ENCODE measurements around the gene SYCE1. TPM values are rescaled to one million over a fixed set of nuclear protein-coding genes. Genes with fewer than 3 reads are reported as not detected.
"Not testable (repeated sequence)": the region's sequence is repeated elsewhere in the genome, so short reads cannot be mapped to it uniquely, and the experiment has no call there.

SYCE1 gene
- total and polyA plus RNA-seq, 5 donors from 2014 or later, result 0.09 to 1.7 (median 0.70) TPM; not detected in 2

- not testable (repeated sequence) for H3K4me1 ChIP-seq (ENCODE audit: control insufficient read depth, insufficient read depth, low read length, poor library complexity, severe bottlenecking); H3K4me3 ChIP-seq (ENCODE audit: low read depth, low read length); H3K4me1 Mint-ChIP-seq; H3K9me3 ChIP-seq (ENCODE audit: control insufficient read depth in 2 of 2, low read length in 2 of 2); H3K27ac ChIP-seq (ENCODE audit: insufficient read depth, low read length, poor library complexity, severe bottlenecking); H3K36me3 Mint-ChIP-seq; H3K36me3 ChIP-seq (ENCODE audit: control insufficient read depth, insufficient read depth, low read length); DNase-seq; H3K4me3 Mint-ChIP-seq; H3K27ac Mint-ChIP-seq; ATAC-seq (ENCODE audit: low read depth in 2 of 2); H3K9me3 Mint-ChIP-seq
- H3K27me3 ChIP-seq (ENCODE audit: control insufficient read depth, insufficient read depth, low read length), result peaks cover 25% of the 10 kb centered on the region
- peaks cover 78% of the 10 kb centered on the region for H3K27me3 Mint-ChIP-seq
These were observed 34.5 kb upstream of the SYCE1 start for GRCh38 chr10:133599869-133600268.

GRCh38 chr10:133592716-133593115, 27.3 kb upstream of the SYCE1 start:
- Mint-ChIP-seq H3K4me3 (no peak overlapping the region), H3K27me3 (peaks cover 59% of the 10 kb centered on the region), H3K27ac (no peak overlapping the region), H3K4me1 (no peaks in the 10 kb centered on the region), H3K36me3 (no peaks in the 10 kb centered on the region), H3K9me3 (peaks cover 0 to 3% (median 0%) of the 10 kb centered on the region in 7 donors)
- Histone ChIP-seq H3K4me1 (ENCODE audit: control insufficient read depth, insufficient read depth, low read length, poor library complexity, severe bottlenecking) (no peaks in the 10 kb centered on the region), H3K36me3 (ENCODE audit: control insufficient read depth, insufficient read depth, low read length) (no peaks in the 10 kb centered on the region), H3K4me3 (ENCODE audit: low read depth, low read length) (no peak overlapping the region), H3K27me3 (ENCODE audit: control insufficient read depth, insufficient read depth, low read length) (peaks cover 7% of the 10 kb centered on the region), H3K27ac (ENCODE audit: insufficient read depth, low read length, poor library complexity, severe bottlenecking) (no peak overlapping the region), H3K9me3 (ENCODE audit: control insufficient read depth in 2 of 2, low read length in 2 of 2) (no peaks in the 10 kb centered on the region)
- DNase-seq, result no peak
- ATAC-seq (ENCODE audit: low read depth in 2 of 2), result no peak

GRCh38 chr10:133590970-133591359, 25.6 kb upstream of the SYCE1 start:
- no peak for ATAC-seq (ENCODE audit: low read depth in 2 of 2)
- Histone ChIP-seq H3K27me3 (ENCODE audit: control insufficient read depth, insufficient read depth, low read length) (peaks cover 5% of the 10 kb centered on the region), H3K4me3 (ENCODE audit: low read depth, low read length) (no peak overlapping the region), H3K36me3 (ENCODE audit: control insufficient read depth, insufficient read depth, low read length) (no peaks in the 10 kb centered on the region), H3K27ac (ENCODE audit: insufficient read depth, low read length, poor library complexity, severe bottlenecking) (no peak overlapping the region), H3K9me3 (ENCODE audit: control insufficient read depth in 2 of 2, low read length in 2 of 2) (no peaks in the 10 kb centered on the region), H3K4me1 (ENCODE audit: control insufficient read depth, insufficient read depth, low read length, poor library complexity, severe bottlenecking) (no peaks in the 10 kb centered on the region)
- Mint-ChIP-seq H3K27ac (no peak overlapping the region), H3K4me1 (no peaks in the 10 kb centered on the region), H3K9me3 (peaks cover 0 to 1% (median 0%) of the 10 kb centered on the region in 7 donors), H3K4me3 (no peak overlapping the region), H3K36me3 (no peaks in the 10 kb centered on the region), H3K27me3 (peaks cover 42% of the 10 kb centered on the region)
- no peak for DNase-seq

GRCh38 chr10:133590226-133590969, 25.0 kb upstream of the SYCE1 start:
- Mint-ChIP-seq H3K4me3 (no peak overlapping the region), H3K9me3 (peaks cover 0 to 1% (median 0%) of the 10 kb centered on the region in 7 donors), H3K27ac (no peak overlapping the region), H3K27me3 (peaks cover 36% of the 10 kb centered on the region), H3K4me1 (no peaks in the 10 kb centered on the region), H3K36me3 (no peaks in the 10 kb centered on the region)
- H3K27me3 ChIP-seq (ENCODE audit: control insufficient read depth, insufficient read depth, low read length), result peaks cover 5% of the 10 kb centered on the region
- H3K9me3 ChIP-seq (ENCODE audit: control insufficient read depth in 2 of 2, low read length in 2 of 2), result no peaks in the 10 kb centered on the region
- no peak overlapping the region for H3K27ac ChIP-seq (ENCODE audit: insufficient read depth, low read length, poor library complexity, severe bottlenecking)
- ATAC-seq (ENCODE audit: low read depth in 2 of 2) (no peak), DNase-seq (no peak)
- H3K4me3 ChIP-seq (ENCODE audit: low read depth, low read length), result no peak overlapping the region
- H3K4me1 ChIP-seq (ENCODE audit: control insufficient read depth, insufficient read depth, low read length, poor library complexity, severe bottlenecking), result no peaks in the 10 kb centered on the region
- no peaks in the 10 kb centered on the region for H3K36me3 ChIP-seq (ENCODE audit: control insufficient read depth, insufficient read depth, low read length)

GRCh38 chr10:133577037-133577436, 11.7 kb upstream of the SYCE1 start:
- H3K9me3 Mint-ChIP-seq, result peaks cover 0 to 14% (median 5%) of the 10 kb centered on the region in 7 donors
- not testable (repeated sequence) for H3K27me3 ChIP-seq (ENCODE audit: control insufficient read depth, insufficient read depth, low read length); H3K36me3 ChIP-seq (ENCODE audit: control insufficient read depth, insufficient read depth, low read length); ATAC-seq (ENCODE audit: low read depth in 2 of 2); H3K4me3 ChIP-seq (ENCODE audit: low read depth, low read length); H3K36me3 Mint-ChIP-seq; H3K27me3 Mint-ChIP-seq; H3K4me3 Mint-ChIP-seq; DNase-seq; H3K4me1 ChIP-seq (ENCODE audit: control insufficient read depth, insufficient read depth, low read length, poor library complexity, severe bottlenecking); H3K4me1 Mint-ChIP-seq; H3K27ac ChIP-seq (ENCODE audit: insufficient read depth, low read length, poor library complexity, severe bottlenecking); H3K27ac Mint-ChIP-seq
- H3K9me3 ChIP-seq (ENCODE audit: control insufficient read depth in 2 of 2, low read length in 2 of 2), result peaks cover 13 to 15% of the 10 kb centered on the region in 2 experiments

- ATAC-seq (ENCODE audit: low read depth in 2 of 2); H3K27ac Mint-ChIP-seq; H3K36me3 Mint-ChIP-seq: not testable (repeated sequence)
These were observed 8.1 kb upstream of the SYCE1 start for GRCh38 chr10:133573460-133573859.

GRCh38 chr10:133572055-133572454, 6.7 kb upstream of the SYCE1 start:
- not testable (repeated sequence) for H3K27me3 ChIP-seq (ENCODE audit: control insufficient read depth, insufficient read depth, low read length); H3K4me3 Mint-ChIP-seq; H3K27me3 Mint-ChIP-seq; H3K27ac ChIP-seq (ENCODE audit: insufficient read depth, low read length, poor library complexity, severe bottlenecking); H3K4me1 ChIP-seq (ENCODE audit: control insufficient read depth, insufficient read depth, low read length, poor library complexity, severe bottlenecking); H3K36me3 ChIP-seq (ENCODE audit: control insufficient read depth, insufficient read depth, low read length); ATAC-seq (ENCODE audit: low read depth in 2 of 2); H3K4me1 Mint-ChIP-seq; H3K36me3 Mint-ChIP-seq; DNase-seq; H3K27ac Mint-ChIP-seq; H3K4me3 ChIP-seq (ENCODE audit: low read depth, low read length)
- H3K9me3 ChIP-seq (ENCODE audit: control insufficient read depth in 2 of 2, low read length in 2 of 2), result peaks cover 12 to 13% of the 10 kb centered on the region in 2 experiments
- H3K9me3 Mint-ChIP-seq, result peaks cover 0 to 13% (median 4%) of the 10 kb centered on the region in 7 donors

More at GRCh38 chr10:133573460-133573859, 8.1 kb upstream of the SYCE1 start:
- not testable (repeated sequence) for DNase-seq; H3K27ac ChIP-seq (ENCODE audit: insufficient read depth, low read length, poor library complexity, severe bottlenecking); H3K27me3 ChIP-seq (ENCODE audit: control insufficient read depth, insufficient read depth, low read length); H3K36me3 ChIP-seq (ENCODE audit: control insufficient read depth, insufficient read depth, low read length); H3K4me1 ChIP-seq (ENCODE audit: control insufficient read depth, insufficient read depth, low read length, poor library complexity, severe bottlenecking); H3K4me3 ChIP-seq (ENCODE audit: low read depth, low read length); H3K4me3 Mint-ChIP-seq; H3K4me1 Mint-ChIP-seq; H3K27me3 Mint-ChIP-seq
- H3K9me3 Mint-ChIP-seq, result peaks cover 0 to 13% (median 3%) of the 10 kb centered on the region in 7 donors
- H3K9me3 ChIP-seq (ENCODE audit: control insufficient read depth in 2 of 2, low read length in 2 of 2), result peaks cover 12 to 13% of the 10 kb centered on the region in 2 experiments

GRCh38 chr10:133569801-133570200, 4.4 kb upstream of the SYCE1 start:
- H3K9me3 Mint-ChIP-seq, result peaks cover 0 to 12% (median 6%) of the 10 kb centered on the region in 7 donors
- H3K27ac ChIP-seq (ENCODE audit: insufficient read depth, low read length, poor library complexity, severe bottlenecking); H3K36me3 ChIP-seq (ENCODE audit: control insufficient read depth, insufficient read depth, low read length); H3K4me3 ChIP-seq (ENCODE audit: low read depth, low read length); DNase-seq; H3K27me3 Mint-ChIP-seq; H3K27ac Mint-ChIP-seq; ATAC-seq (ENCODE audit: low read depth in 2 of 2); H3K27me3 ChIP-seq (ENCODE audit: control insufficient read depth, insufficient read depth, low read length); H3K4me1 ChIP-seq (ENCODE audit: control insufficient read depth, insufficient read depth, low read length, poor library complexity, severe bottlenecking); H3K4me1 Mint-ChIP-seq; H3K36me3 Mint-ChIP-seq; H3K4me3 Mint-ChIP-seq: not testable (repeated sequence)
- H3K9me3 ChIP-seq (ENCODE audit: control insufficient read depth in 2 of 2, low read length in 2 of 2), result peaks cover 14 to 18% of the 10 kb centered on the region in 2 experiments
